Measurements from ENCODE around the gene SERF2.

DNA sequence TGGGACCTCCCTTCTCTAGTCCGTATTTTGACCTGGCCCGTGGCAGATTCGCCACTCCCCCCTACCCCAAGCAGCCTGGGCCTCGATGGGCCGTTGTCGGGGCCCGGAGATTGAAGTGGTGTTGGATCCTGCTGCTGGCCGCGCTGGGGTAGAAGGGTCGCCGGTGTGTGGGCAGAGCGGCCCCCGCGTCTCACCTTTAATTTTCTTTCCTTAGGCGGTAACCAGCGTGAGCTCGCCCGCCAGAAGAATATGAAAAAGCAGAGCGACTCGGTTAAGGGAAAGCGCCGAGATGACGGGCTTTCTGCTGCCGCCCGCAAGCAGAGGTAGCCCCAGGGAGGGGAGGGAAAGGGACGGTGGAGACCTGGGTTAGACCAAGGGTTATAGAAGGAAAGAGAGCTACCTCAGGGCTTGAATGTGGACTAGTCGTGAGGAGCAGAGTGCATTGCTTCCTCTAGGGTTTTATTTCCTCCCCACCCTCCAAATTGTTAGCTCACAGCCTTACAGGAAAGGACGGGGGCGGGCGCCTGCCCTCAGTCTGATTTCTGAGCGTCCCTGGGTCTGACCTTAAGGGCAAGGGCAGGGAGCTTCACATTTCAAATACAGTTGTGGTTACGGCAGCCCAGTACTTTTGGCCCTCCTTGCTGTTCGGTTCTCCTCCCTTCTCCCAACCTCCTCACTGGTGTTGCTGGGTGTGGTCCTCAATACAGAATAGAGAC lies 799 bp downstream of the SERF2 start:
- TF ChIP-seq, protein P1, sequence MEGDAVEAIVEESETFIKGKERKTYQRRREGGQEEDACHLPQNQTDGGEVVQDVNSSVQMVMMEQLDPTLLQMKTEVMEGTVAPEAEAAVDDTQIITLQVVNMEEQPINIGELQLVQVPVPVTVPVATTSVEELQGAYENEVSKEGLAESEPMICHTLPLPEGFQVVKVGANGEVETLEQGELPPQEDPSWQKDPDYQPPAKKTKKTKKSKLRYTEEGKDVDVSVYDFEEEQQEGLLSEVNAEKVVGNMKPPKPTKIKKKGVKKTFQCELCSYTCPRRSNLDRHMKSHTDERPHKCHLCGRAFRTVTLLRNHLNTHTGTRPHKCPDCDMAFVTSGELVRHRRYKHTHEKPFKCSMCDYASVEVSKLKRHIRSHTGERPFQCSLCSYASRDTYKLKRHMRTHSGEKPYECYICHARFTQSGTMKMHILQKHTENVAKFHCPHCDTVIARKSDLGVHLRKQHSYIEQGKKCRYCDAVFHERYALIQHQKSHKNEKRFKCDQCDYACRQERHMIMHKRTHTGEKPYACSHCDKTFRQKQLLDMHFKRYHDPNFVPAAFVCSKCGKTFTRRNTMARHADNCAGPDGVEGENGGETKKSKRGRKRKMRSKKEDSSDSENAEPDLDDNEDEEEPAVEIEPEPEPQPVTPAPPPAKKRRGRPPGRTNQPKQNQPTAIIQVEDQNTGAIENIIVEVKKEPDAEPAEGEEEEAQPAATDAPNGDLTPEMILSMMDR (IDR thresholded peaks at IDR 0.05; ENCODE audit: low read depth, low read length, missing input control): peak; percentile 15
- TF ChIP-seq SP1 (IDR thresholded peaks at IDR 0.05) (no peak), GABPA (IDR thresholded peaks at IDR 0.05 in 1 of 2, conservative IDR thresholded peaks at IDR 0.05 in 1 of 2) (no peak), TAF1 (conservative IDR thresholded peaks at IDR 0.05) (no peak), YY1 (IDR thresholded peaks at IDR 0.05) (no peak), RAD21 (IDR thresholded peaks at IDR 0.05) (no peak), JUND (IDR thresholded peaks at IDR 0.05) (no peak), RXRA (IDR thresholded peaks at IDR 0.05) (peak in 1 of 2 donors; percentile 46), EGR1 (IDR thresholded peaks at IDR 0.05; ENCODE audit: low read depth in 2 of 2) (peak in 1 of 2 donors; percentile 56)
- TF ChIP-seq, protein P2, sequence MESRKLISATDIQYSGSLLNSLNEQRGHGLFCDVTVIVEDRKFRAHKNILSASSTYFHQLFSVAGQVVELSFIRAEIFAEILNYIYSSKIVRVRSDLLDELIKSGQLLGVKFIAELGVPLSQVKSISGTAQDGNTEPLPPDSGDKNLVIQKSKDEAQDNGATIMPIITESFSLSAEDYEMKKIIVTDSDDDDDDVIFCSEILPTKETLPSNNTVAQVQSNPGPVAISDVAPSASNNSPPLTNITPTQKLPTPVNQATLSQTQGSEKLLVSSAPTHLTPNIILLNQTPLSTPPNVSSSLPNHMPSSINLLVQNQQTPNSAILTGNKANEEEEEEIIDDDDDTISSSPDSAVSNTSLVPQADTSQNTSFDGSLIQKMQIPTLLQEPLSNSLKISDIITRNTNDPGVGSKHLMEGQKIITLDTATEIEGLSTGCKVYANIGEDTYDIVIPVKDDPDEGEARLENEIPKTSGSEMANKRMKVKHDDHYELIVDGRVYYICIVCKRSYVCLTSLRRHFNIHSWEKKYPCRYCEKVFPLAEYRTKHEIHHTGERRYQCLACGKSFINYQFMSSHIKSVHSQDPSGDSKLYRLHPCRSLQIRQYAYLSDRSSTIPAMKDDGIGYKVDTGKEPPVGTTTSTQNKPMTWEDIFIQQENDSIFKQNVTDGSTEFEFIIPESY (IDR thresholded peaks at IDR 0.05): no peak
- TF ChIP-seq, protein P3, sequence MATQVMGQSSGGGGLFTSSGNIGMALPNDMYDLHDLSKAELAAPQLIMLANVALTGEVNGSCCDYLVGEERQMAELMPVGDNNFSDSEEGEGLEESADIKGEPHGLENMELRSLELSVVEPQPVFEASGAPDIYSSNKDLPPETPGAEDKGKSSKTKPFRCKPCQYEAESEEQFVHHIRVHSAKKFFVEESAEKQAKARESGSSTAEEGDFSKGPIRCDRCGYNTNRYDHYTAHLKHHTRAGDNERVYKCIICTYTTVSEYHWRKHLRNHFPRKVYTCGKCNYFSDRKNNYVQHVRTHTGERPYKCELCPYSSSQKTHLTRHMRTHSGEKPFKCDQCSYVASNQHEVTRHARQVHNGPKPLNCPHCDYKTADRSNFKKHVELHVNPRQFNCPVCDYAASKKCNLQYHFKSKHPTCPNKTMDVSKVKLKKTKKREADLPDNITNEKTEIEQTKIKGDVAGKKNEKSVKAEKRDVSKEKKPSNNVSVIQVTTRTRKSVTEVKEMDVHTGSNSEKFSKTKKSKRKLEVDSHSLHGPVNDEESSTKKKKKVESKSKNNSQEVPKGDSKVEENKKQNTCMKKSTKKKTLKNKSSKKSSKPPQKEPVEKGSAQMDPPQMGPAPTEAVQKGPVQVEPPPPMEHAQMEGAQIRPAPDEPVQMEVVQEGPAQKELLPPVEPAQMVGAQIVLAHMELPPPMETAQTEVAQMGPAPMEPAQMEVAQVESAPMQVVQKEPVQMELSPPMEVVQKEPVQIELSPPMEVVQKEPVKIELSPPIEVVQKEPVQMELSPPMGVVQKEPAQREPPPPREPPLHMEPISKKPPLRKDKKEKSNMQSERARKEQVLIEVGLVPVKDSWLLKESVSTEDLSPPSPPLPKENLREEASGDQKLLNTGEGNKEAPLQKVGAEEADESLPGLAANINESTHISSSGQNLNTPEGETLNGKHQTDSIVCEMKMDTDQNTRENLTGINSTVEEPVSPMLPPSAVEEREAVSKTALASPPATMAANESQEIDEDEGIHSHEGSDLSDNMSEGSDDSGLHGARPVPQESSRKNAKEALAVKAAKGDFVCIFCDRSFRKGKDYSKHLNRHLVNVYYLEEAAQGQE (IDR thresholded peaks at IDR 0.05): no peak
- TF ChIP-seq, protein P4, sequence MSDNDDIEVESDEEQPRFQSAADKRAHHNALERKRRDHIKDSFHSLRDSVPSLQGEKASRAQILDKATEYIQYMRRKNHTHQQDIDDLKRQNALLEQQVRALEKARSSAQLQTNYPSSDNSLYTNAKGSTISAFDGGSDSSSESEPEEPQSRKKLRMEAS (IDR thresholded peaks at IDR 0.05): no peak
- TF ChIP-seq, protein P5, sequence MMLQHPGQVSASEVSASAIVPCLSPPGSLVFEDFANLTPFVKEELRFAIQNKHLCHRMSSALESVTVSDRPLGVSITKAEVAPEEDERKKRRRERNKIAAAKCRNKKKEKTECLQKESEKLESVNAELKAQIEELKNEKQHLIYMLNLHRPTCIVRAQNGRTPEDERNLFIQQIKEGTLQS (IDR thresholded peaks at IDR 0.05): no peak
